HG02642 (cell line): ENCODE results near the gene PLCH1.

Experiments
- ATAC-seq: cut with Tn5 transposase; IDR thresholded peaks from one replicate; pipeline ENCODE4 v1.9.1; 2021; ENCODE audit warnings: mild to moderate bottlenecking; ENCODE audit not compliant: unreplicated experiment, poor library complexity

PLCH1 gene

DNA sequence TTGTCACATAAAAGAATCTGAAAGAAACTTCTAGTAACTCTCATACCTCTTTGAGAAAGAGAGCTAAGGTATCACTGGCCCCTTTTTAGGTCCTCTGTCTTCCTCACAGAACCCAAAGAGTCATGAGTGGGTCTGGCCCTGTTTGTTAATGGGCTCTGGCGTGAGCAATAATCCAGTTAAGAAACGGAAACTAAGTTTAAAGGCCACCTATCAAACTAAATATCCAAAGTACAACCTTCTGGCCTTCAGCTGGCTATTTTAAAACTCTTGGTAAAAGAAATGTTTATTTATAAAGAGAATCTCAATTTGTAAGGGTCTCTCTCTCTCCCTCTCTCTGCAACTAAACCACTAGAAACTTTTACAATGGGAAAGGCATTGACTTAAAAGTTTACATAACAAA lies 380.4 kb downstream of the PLCH1 start:
- no peak for ATAC-seq

DNA sequence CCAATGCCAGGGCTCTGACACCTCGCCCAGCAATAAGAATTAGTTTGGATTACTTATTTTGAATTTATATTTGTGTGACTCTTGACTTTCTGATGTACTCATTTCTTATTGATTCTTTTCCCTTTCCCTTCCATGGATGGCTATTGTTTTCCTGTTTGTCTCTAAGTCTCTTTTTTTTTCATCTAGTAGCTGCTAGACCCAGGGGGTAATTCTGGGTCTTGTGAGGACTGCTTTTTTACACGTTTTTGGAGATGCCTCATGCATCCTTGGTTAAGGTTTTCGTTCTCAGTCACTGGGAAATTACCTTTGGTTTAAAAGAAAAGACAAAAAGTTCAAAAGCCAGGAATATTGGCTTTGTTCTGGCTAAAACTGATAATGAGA lies 381.2 kb downstream of the PLCH1 start:
- no peak for ATAC-seq

GRCh38 chr3:155362808-155363689 lies 381.8 kb downstream of the PLCH1 start:
- ATAC-seq: no peak

- ATAC-seq: no peak
Observed at GRCh38 chr3:155360281-155360680, 384.6 kb downstream of the PLCH1 start.

GRCh38 chr3:155356594-155357370 lies 388.1 kb downstream of the PLCH1 start:
- ATAC-seq: no peak

DNA sequence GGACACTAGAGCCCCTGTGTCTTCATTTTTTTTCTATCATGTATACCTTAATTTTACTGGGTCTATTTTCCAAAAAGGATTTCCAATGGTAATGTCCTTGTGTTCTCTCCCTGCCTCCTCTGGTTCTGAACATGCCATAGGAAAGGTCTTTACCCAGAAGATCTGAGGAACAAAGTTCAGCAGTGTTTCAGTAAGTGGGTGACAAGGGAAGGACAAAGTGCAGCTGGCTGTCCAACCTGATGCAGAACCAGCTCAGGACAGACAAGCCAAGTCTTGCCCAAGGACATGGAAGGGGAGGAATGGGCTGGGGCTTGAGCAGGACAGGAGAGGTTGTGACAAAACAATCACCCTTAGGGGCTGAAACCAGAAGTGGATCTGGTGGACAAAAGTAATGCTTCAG lies 390.2 kb downstream of the PLCH1 start:
- no peak for ATAC-seq

GRCh38 chr3:155352900-155353490 lies 391.9 kb downstream of the PLCH1 start:
- ATAC-seq: no peak

DNA sequence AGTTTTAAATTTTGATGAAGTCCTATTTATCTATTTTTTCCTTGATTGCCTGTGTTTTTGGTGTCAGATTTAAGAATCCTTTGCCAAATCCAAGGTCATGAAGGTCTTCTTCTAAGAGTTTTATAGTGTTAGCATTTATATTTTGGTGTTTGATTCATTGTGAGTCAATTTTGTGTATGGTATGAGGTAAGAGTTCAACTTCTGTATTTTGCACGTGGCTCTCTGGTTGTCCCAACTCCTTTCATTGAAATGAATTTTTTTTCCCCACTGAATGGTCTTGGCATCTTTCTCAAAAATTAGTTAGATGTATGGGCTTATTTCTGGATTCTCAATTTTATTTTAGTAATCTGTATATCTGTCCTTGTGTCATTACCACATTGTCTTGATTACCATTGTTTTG lies 394.3 kb downstream of the PLCH1 start:
- no peak for ATAC-seq

GRCh38 chr3:155347901-155348300 lies 397.0 kb downstream of the PLCH1 start:
- ATAC-seq: no peak

- ATAC-seq: no peak
Observed at GRCh38 chr3:155342344-155342743, 402.5 kb downstream of the PLCH1 start.

GRCh38 chr3:155339052-155339451 lies 405.8 kb downstream of the PLCH1 start:
- no peak for ATAC-seq

DNA sequence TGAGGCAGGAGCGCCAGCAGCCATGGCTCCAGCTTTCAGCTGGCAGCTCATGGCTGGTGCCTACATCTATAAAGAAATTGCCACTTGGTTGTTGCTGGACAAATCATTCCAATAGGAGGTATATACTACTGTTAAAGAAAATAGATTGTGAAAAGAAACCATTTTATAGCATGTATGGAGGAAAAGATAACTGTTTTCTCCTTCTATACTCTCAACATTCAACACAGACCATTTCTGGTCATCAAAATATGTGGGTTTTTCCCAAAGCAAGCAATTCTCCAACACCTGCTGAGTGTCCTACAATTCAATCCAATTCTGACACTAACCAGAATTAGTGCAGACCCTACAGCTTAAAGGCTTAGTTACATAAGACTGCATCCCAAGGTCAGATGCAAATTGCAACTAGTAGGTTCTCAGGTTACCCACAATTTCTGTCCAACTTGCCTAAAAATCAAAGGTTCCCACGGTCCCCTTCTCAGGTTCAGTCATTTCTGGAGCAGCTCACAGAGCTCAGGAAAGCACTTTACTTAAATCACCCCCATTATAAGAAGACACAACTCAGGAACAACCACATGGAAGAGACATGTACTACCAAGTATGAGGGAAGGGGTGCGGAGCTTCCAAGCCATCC lies 409.0 kb downstream of the PLCH1 start:
- ATAC-seq: no peak

DNA sequence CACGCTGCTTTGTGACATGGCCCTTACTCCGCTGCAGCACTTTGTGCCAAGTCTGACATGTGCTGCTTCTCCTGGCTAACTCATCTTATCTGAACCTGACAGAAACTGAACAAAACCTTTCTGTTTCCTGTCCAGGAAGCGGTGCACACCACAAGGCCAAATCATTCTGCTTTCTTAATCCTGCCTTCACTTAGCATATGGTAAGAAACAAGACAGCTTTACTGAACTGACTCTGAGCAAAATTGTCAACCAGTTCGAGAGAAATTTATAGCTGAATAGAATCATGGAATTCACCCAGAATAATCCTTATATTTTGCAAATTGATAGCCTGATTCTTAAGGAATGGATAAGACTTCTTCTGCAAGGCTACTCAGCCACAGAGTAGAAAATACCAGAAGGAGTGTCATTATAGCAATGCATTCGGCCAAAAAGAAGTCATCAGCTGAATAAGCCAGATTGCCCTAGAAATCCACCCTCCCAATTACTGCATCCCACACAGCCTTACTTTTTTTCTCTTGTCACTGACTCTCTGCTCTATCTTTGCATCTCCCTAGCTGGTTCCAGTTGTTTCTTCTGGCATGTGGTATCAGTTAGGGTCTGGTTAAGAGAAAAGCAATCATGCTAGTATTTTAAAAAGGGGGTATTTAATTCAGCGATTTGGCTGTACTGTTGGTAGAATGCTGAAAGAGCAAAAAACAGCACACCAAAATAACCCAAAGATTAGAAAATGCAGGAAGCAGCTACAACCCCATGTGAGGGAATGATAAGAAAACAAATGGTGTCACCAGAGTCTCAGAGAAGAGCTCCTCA lies 409.8 kb downstream of the PLCH1 start:
- peak; percentile 87 for ATAC-seq

GRCh38 chr3:155334215-155334913 lies 410.5 kb downstream of the PLCH1 start:
- no peak for ATAC-seq

DNA sequence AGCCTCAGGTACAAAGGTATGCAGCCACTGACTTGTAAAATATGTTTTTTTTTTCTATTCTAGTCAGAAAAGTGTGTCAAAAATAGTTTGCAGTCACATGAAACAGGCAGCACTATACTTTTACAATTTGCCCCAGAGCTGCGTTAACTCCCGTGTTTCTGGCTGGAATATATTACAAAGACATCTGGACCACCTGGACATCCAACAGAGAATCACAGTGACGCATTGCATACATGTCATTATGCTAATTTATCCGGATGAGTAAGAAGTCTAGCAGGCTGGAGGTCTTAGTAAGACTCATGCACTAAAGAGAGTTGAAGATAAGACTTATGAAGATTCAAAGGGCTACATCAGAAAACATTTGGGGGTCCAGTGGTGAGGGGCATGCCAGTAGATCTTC lies 412.2 kb downstream of the PLCH1 start:
- no peak for ATAC-seq

- ATAC-seq: no peak
Observed at GRCh38 chr3:155331078-155331477, 413.8 kb downstream of the PLCH1 start.

- ATAC-seq: no peak
Observed at GRCh38 chr3:155330370-155330769, 414.5 kb downstream of the PLCH1 start.

GRCh38 chr3:155329513-155330048 lies 415.3 kb downstream of the PLCH1 start:
- ATAC-seq: no peak

DNA sequence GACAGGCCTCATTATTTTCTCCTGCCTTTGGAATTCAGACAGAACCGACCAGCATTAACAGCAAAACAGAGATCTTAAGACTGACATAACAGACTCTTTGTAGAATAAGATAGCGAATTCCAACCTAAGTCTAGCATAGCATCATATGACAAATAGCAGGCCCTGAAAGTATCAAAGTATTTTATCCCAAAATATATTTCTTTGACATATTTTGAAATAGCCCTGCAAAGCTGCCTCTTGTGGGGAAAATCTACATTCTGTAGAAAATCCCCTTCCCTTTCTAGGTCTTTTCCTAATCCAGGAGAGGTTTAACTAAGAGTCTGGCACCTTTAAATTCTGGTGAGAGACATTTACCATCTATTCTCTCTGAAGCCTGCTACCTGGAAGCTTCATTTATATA lies 417.0 kb downstream of the PLCH1 start:
- ATAC-seq: no peak
